A549 (cell line): ENCODE data around the gene PTPN14.

ENCODE experiments used
- CBX8 ChIP-seq: fragments of 200-600 bp; sonication (generic); IDR thresholded peaks from 2 replicates; pipeline ENCODE4 v1.6.1; 2016
- CHD2 ChIP-seq: fragments of 150-350 bp; IDR thresholded peaks from 2 replicates; pipeline ENCODE4 v1.6.1; 2014; ENCODE audit warnings: low read length; ENCODE audit not compliant: partially characterized antibody
- EP300 ChIP-seq, 2 experiments: fragments of >200 bp; sonication (Bioruptor Twin); formaldehyde crosslinking; IDR thresholded peaks; 2 replicates in 1 of 2; 3 replicates in 1 of 2; pipeline ENCODE4 v1.6.1; 2016 to 2017
- JUN ChIP-seq, 2 experiments: fragments of >200 bp; sonication (Bioruptor Twin); formaldehyde crosslinking; IDR thresholded peaks; 2 replicates in 1 of 2; 3 replicates in 1 of 2; pipeline ENCODE4 v1.6.1; 2016 to 2017
- JUNB ChIP-seq: fragments of >200 bp; sonication (Bioruptor Twin); formaldehyde crosslinking; IDR thresholded peaks from 2 replicates; pipeline ENCODE4 v1.6.1; 2016
- MYC ChIP-seq: IDR thresholded peaks from 2 replicates; pipeline ENCODE4 v1.6.1; 2012; ENCODE audit warnings: mild to moderate bottlenecking, inconsistent platforms, low read length, improper control_type of control experiment, borderline replicate concordance
- PHF8 ChIP-seq: fragments of 200-600 bp; sonication (generic); IDR thresholded peaks from 2 replicates; pipeline ENCODE4 v1.6.1; 2016; ENCODE audit warnings: low read depth, mild to moderate bottlenecking, antibody characterized with exemption, moderate library complexity, borderline replicate concordance
- POLR2A ChIP-seq: IDR thresholded peaks from 2 replicates; pipeline ENCODE4 v1.6.1; 2012; ENCODE audit warnings: mild to moderate bottlenecking, low read length
- POLR2AphosphoS2 ChIP-seq: conservative IDR thresholded peaks from 2 replicates; pipeline ENCODE4 v1.6.1; 2012; ENCODE audit warnings: low read length, improper control_type of control experiment, inconsistent platforms
- RAD21 ChIP-seq, 2 experiments: fragments of >200 bp in 1 of 2; sonication (Bioruptor Twin) in 1 of 2; formaldehyde crosslinking in 1 of 2; IDR thresholded peaks in 1 of 2; conservative IDR thresholded peaks in 1 of 2; 2 replicates in 1 of 2; 3 replicates in 1 of 2; pipeline ENCODE4 v1.6.1; 2012 to 2018; ENCODE audit warnings: inconsistent platforms in 1 of 2
- RNF2 ChIP-seq: fragments of 200-600 bp; sonication (generic); IDR thresholded peaks from 2 replicates; pipeline ENCODE4 v1.6.1; 2016; ENCODE audit warnings: low read depth, mild to moderate bottlenecking, antibody characterized with exemption, moderate library complexity, borderline replicate concordance
- TF ChIP-seq, protein P1 (sequence below): fragments of >200 bp; sonication (Bioruptor Twin); formaldehyde crosslinking; IDR thresholded peaks from 3 replicates; pipeline ENCODE4 v1.5.1; 2016

- TF ChIP-seq, protein P1, sequence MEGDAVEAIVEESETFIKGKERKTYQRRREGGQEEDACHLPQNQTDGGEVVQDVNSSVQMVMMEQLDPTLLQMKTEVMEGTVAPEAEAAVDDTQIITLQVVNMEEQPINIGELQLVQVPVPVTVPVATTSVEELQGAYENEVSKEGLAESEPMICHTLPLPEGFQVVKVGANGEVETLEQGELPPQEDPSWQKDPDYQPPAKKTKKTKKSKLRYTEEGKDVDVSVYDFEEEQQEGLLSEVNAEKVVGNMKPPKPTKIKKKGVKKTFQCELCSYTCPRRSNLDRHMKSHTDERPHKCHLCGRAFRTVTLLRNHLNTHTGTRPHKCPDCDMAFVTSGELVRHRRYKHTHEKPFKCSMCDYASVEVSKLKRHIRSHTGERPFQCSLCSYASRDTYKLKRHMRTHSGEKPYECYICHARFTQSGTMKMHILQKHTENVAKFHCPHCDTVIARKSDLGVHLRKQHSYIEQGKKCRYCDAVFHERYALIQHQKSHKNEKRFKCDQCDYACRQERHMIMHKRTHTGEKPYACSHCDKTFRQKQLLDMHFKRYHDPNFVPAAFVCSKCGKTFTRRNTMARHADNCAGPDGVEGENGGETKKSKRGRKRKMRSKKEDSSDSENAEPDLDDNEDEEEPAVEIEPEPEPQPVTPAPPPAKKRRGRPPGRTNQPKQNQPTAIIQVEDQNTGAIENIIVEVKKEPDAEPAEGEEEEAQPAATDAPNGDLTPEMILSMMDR, result no peak
- TF ChIP-seq CBX8 (no peak), POLR2A (no peak), JUNB (no peak), JUN (IDR thresholded peaks at IDR 0.05) (no peak), RAD21 (conservative IDR thresholded peaks at IDR 0.05 in 1 of 2, IDR thresholded peaks at IDR 0.05 in 1 of 2) (no peak), POLR2AphosphoS2 (no peak), MYC (no peak), RNF2 (no peak), CHD2 (no peak), EP300 (IDR thresholded peaks at IDR 0.05) (no peak), PHF8 (no peak)
These were observed 3.1 kb downstream of the PTPN14 start for GRCh38 chr1:214548271-214548670.
